Epidermal melanocyte (primary cell): ENCODE results near the gene LIPE.
"Not testable (repeated sequence)": the region's sequence is repeated elsewhere in the genome, so short reads cannot be mapped to it uniquely, and the experiment has no call there.

Experiments used
- DNase-seq: peaks from one replicate; pipeline ENCODE4 v3.0.0; 2011; ENCODE audit warnings: low spot score; ENCODE audit not compliant: insufficient read length

LIPE gene

DNA sequence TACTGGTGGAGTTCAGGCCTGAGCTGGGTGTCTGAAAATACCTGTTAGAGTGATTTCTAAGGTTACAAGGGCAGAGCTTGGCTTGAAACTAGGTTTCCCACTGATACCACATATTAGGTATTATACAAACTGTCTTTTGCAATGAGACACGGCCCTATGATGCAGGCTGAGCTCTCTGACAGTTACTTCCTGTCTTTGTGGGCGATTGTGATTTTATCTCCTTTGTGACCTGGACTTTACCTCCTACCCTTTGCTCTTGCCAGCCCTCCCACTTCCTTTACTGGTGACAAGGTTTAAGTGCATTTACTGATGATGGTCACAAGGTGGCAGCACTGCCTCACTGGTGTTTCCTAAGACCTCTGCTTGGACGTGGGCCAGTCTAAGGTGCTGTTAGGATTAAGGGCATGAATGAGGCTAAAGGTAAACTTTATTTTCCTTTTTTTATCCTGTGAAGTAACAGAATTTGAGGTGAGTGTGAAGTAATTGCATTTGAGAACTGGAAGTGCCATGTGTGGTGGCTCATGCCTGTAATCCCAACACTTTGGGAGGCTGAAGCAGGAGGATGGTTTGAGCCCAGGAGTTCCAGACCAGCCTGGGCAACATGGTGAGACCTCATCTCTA is 23.2 kb upstream of the LIPE start:
- peak; percentile 70 for DNase-seq

DNA sequence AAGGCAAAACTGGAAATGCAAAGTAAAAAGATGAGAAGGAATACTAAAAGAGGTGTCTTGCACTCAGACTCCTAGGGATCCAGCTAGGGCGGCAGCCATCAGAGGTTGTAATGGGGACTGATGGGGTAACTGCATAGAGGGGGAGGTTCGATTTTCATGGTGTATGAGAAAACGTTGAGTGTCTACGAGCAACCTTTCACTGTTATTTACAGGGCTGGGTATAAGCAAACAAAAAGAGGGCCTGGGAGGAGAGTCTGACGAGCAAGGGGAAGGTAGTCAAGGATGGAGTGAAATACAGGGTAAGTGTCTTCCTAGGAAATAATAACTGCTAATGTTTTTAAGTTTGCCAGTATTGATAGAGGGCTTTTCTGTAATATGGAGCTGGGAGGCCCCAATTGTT is 21.1 kb upstream of the LIPE start:
- not testable (repeated sequence) for DNase-seq

DNA sequence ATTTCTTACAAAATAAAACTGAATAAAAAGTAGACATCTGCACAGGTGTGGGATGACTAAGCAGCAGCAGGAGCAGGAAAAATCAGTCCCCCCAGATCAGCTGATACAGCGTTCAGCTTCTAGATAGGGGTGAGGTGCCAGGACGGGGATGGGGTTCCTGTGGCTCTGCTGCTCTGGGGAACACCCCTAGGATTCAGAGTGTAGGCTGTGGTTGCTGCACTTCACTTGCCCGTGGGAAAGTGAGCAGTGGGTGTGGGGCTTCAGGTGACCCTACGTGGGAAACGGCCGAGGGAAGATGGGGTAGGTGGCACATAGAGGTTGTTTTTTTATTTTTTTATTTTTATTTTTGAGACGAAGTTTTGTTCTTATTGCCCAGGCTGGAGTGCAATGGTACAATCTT is 18.8 kb upstream of the LIPE start:
- no peak for DNase-seq

DNA sequence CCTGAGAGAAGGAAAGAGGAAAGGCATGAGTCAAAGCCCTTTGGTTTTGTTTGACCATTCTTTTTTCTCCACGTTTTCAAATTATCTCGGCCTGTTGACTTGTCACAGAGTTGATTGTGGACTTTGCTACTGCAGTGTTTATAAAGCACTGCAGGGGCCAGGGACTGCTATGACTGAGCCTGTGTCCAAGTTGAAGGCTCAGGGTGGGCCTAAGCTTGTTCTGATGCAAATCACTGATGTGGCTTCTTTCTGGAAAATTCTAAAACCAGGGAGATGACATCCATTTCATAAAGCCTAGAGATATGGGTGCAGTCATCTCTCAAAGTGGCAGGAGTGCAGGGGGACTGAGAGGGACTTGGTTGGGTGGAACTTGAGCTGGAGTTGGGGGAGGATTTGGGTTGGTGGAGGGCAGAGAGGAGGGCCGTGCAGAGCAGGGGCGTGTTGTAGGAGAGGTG is 16.8 kb upstream of the LIPE start:
- no peak for DNase-seq

DNA sequence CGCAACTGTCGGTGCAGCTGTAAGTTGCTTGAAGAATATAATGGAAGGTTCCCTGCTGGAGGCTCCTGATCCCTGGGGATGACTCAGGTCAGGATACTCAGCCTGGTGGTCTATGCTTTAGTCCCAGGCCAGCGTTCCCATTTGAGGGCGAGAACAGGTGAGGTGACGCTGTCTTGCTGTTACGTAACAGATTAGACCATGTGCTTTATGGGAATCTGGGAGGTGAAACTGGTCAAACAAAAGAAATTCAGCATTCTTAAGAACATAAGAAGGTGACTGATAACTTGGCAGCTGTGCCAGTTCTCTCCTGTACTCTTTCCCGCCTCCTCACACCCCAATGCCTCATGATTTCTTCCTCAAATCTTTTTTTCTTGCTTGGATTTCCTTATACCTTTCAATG is 15.6 kb upstream of the LIPE start, which contains the start of gene CXCL17:
TSS of gene CXCL17 (minus strand) at position 114 of the 400 bp plus-strand sequence. CDS start 114 bp downstream, outside the sequence.
- no peak for DNase-seq

DNA sequence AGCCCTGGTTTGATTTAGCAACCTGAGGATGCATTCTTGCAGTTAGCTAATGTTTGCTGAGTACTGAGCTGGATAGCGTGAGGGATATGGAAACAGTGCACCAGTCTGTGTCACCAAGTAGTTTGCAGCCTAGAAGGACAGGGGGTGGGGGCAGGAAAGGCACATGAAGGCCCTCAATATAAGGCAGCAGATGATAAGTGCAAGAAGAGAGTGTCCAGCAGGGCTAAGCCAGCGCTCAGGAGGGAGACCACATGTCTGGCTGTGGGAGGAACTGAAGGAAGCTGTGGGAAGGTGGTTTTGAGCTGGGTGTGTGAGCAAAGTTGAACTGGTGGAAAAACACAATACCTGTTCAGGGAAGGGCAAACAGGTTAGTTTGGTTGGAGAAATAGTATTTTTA is 13.9 kb upstream of the LIPE start:
- DNase-seq, result no peak

DNA sequence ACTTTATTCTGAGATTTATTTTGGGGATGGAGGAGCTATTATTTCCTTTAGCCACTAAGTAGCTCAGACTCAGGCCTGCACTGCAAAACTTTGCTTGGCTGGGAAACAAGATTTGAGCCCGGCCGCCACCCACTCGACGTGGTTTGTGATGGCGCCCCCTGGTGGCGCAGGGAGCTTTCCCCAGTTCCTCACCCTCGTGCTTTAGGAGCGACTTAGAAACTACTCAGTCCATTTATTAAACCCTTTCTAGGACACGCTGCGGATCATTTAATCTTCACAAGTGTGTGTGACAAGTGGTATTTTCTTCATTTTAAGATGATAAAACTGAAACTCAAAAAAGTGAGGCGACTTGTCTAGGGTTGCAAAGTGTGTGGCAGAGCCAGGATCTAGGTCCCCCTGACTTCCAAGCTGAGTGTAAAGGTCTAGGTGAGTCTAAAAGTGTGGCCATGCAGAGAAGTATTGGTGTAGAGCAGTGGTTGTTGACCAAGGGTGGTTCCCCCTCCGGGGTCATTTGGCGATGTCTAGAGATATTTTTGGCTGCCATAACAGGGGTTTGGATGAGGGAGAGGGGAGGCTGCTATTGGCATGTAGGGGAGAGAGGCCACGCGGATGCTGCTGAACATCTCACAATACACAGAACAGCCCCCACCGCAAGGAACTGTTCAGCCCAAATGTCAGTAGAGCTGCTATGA is 13.3 kb upstream of the LIPE start:
- peak; percentile 29 for DNase-seq

DNA sequence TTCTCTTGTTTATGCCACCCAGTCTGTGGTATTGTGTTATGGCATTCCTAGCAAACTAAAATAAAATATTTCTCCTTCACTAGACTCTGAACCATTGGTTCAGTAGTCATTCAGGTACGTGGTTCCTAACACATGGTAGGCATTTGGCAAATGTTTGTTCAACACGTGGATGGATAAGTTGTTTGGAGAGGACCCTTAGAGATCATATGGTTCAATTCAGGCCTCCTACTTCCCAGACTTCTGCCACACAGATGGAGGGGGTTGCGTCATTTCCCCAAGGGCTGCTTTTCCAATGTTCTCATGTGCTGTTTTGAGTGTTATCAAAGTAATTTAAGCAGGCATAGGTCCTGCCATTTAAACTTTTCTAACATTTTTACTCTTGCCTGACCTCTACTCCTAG is 8.8 kb upstream of the LIPE start:
- no peak for DNase-seq

DNA sequence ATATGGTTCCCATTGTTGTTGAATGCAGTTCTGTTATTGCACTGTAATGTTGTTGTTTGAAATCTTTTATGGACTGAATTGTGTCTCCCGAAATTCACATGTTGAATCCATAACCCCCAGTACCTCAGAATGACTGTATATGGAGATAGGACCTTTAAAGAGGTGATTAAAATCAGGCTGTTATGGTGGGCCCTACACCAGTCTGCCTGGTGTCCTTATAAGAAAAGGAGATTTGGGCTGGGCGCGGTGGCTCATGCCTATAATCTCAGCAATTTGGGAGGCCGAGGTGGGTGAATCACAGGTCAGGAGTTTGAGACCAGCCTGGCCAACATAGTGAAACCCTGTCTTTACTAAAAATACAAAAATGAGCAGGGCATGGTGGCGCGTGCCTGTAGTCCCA is 8.1 kb upstream of the LIPE start:
- no peak for DNase-seq

DNA sequence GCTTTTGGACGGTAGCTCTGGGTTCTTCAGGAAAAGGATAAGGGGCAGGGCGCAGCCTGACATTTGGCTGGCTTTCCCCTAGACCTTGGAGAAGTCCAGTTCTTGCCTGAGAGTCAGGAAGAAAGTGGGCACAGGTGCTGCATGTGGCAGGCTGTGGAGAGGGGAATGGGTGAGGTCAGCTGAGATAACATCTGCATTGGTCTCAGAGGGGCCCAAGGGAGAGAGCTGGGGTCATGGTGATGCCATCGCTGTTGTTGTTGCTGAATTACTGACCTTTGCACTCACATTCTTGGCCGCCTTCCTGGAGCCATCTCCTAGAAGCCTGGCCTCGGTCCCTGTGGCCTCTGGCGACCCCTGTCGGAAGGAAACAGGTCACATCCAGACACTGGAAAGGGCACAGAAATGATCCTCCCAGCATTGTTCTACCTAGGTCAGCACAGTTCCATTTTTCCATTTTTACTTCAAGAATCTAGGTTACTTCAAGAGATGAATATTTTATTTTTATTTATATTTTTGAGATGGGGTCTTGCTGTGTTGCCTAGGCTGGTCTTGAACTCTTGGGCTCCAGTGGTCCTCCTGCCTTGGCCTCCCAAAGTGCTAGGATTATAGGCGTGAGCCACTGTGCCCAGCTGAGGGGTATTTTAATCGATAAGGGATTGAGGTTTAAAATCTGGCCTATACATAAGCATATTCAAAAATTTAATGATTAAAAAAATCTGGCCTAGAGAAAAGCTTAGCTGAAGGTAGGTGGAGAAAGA is 6.5 kb upstream of the LIPE start:
- DNase-seq, result no peak

DNA sequence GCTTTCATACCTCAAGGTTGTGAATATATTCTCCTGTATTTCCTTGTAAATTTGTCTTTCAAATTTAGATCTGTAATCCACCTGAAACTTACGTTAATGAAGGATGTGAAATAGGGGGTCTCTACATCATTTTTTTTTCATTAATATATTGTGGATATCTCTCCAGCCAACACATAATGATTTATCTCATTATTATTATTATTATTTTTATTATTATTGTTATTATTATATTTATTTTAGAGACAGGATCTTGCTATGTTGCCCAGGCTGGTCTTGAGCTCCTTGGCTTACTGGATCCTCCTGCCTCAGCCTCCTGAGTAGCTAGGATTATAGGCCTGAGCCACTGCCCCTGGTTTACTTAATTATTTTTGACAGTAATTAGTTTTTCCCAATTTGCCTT is 4.3 kb upstream of the LIPE start:
- DNase-seq, result no peak

DNA sequence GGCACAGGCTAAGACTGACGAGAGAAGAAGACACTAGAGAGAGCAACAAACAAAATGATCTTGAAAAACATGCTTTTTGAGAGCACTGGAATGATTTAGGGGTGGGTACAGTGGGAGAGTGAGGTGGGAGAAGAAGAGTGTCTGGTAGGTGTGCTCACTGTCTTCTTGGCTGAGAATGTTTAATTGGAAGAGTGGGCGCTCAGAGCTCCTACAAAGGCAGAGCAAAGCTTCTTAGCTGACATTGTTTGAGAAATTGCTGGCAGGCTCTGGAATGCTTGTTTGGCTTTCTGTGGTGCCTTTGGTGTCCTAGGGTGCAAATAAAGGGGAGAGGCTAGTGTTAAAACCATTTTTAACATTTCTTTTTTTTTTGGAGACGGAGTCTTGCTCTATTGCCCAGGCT is 1.5 kb upstream of the LIPE start:
- no peak for DNase-seq

DNA sequence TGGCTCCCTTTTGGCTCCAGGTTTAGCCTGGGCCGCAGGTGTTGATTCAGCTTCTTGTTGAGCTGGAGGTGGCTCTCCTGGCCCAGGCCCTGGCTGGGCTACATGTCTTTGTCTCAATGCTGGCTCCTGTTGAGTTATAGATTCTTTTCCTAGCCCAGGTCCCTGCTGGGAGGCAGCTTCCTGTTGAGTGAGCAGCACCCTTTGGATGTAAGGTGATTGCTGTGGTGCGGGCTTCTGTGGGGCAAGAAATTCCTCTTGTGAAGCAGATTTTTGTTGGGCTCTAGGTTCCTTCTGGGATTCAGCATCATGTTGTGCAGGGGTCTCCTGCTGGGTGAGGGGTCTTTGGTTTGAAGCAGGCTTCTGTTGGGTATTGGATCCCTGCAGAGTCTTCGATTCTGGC is 545 bp downstream of the LIPE start:
- no peak for DNase-seq

DNA sequence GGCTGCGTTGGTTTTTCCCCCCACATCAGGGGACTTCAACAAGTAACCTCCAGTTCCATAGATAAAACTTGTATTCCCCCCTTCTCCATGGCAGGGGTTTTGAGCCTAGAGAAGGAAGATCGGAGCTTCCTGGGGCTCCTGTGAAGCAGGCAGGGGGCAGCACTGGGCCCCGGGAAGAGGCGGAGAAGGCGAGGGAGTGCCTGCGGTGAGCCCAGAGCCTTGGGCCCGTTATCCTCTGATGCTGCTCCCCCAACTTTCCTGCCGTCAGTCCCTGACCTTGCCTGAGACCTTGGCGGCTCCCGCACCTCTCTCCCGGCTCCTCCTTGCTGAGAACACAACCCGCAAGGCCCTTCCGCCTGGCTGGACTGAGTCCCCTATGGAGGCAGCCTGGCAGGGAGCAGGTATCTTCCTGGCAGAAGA is 2.5 kb downstream of the LIPE start:
- DNase-seq, result no peak

DNA sequence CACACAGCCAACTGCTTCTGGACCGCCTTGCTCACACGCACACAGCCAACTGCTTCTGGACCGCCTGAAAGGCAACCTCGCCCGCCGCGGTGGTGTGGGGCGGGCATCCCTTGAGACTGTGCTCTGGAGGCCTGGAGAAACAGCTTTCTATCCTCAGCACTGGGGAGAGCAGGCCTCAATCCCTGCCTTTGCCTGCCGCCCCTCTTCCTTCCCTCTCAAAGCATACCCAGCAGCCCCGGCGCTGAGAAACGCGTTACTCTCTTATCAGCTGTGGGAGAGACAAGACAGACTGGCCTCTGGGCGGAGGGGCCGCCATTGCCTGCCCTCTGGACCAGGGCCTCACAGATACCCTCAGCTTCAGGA is 2.9 kb downstream of the LIPE start:
- no peak for DNase-seq

DNA sequence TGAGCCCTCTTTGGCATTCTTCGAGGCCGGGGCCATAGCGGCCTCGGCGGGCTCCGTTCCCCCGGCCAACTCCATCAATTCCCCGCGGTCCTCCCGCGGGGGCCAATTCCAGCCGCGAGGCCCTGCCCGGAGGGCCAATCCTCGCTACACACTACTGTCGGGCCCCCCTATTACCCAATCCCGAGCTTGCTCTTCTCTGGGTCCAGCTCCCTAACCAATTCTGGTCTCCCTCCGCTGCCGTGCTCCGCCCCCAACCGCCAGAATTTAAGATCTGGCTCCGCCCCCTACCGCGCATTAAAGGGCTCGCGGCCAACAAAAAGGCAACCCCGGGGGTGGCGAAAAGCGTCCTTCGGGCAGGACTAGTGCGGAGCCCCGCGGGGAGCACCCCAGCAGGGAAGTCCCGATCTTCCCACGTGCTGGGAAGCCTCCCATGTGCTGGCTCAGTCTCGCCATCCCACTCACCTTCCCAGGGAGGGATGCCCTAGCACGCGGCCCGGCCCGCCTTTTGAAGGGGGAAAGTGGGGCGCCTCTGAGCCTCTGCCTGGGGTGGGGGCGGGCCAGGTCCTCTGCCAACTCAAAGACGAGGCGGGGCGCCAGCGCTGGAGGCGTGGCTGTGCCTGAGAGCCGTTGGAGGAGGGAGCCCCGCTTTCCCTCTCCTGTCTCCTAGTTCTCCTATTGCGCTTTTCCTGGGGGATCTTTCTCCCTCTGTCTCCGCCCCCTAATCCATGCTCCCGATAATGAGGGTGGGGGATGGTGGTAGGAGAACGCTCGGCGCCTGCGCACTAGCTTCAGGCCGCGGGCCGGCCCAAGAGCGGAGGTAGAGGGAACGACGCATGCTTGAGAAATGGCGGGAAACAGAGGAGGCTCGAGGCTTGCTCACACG is 3.5 kb downstream of the LIPE start:
- peak; percentile 93 for DNase-seq

DNA sequence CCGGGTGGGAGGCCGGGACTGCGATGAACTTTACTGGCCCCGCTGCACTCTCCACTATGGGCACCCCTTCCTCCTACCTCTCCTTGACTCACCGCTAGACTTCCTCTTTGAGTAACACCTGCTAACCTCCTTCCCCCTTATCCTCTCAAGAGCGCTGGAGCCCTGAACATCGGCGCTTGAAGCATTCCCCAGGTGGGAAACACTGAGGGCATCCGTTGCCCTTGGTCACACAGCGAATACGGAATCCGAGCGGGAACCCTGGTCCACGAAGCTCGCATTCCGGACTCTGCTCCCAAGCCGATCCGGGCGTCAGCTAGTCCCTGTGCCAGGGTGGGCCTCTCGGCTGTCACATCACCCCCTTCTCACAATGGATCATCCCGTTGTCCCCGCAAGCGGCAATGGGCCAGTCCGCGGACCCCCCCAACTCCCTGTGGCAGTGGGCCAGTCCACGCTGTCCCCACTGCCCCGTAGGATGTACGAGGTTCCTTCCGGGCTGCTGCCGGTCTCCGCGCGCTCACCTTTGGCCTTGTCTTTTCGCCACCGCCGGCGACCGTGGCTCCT is 4.2 kb downstream of the LIPE start:
- DNase-seq, result no peak

DNA sequence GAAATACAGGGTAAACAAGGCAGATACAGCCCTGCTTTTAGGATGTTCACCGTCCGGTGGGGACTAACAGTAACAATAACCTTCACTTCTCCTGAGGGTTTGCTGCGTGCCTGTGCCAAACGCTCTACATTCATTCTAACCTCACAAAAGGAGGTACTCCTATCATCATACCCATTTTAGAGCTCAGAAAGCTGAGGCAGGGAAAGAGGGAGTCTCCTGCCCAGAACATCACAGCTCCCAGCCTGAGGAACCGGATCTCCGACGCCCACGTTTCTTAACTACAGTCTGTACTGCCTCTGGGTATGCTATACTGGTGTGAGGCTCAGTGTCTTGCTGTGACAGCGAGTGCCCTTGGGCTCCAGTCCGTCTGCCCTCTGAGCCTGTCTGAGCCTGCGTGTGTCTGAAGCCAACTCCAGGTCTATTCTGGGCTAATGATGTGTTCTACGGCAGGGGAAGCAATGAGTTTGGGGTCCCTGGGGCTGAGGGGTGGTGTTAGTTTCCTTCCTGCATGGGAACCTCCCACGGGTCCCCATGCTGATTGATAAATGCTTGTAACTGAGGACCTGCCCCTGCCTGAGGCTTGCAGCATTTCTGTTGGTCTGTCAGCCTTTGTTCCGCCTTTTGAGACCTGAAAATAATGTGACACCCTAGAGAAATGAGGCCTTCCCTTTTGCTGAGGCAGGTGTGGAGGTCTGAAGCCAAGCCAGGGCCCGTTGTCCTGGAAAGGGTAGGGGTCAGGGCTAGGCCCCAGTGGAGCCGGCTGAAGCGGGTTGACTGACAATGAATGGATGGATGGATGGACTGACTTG is 4.9 kb downstream of the LIPE start:
- no peak for DNase-seq

DNA sequence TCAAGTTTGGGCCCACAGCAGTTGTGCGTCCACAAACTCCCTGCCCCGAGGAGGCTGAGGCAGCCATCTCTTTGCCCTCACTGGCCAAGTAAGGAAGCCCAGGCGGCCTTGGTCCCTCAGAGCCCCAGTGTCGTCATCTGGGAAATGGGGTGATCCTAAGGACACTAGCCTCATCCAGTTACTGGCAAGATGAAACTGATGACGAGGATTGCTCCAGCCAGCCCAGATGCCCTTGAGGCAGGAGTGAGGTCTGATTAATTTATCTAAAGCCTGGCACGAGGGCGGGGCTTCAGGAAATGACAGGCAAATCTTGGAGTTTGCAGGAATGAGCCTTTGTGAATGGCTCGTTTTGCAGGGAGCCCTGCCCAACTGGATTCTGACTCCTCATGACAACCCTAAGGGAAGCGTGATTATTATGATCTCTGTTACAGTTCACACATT is 5.6 kb downstream of the LIPE start:
- peak; percentile 65 for DNase-seq

DNA sequence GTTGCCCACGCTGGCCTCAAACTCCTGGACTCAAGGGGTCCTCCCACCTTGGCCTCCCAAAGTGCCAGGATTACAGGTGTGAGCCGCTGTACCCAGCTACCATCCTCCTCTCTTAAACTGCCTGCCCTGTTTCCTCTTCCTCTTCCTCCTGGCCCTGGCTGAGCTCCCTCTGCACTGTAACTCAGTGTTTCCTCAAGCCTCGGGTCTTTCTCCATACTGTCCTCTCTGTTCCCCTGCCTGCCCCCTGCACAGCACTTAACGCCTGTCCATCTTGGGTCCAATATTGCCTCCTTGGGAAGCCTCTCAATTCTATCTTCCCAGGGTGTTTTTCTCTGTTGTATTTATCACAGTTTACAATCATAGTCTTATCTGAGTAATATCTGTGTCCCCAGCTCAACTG is 6.1 kb downstream of the LIPE start:
- DNase-seq, result no peak
